DOHH2 (cell line): ENCODE results near the gene KCNK15.

ENCODE experiments used
- H3F3A ChIP-seq: fragments of 200-600 bp; sonication (generic), shearing (Covaris generic); 2 replicates; pipeline ENCODE4 v1.6.0; 2016; ENCODE audit warnings: antibody characterized with exemption, mild to moderate bottlenecking; ENCODE audit not compliant: control insufficient read depth, insufficient read depth
- H3K27ac ChIP-seq: fragments of 200-600 bp; sonication (generic); 2 replicates; pipeline ENCODE4 v1.5.1; 2014; ENCODE audit warnings: low read depth, mild to moderate bottlenecking, low read length, moderate library complexity
- H3K27me3 ChIP-seq: fragments of 200-600 bp; sonication (generic); 2 replicates; pipeline ENCODE4 v1.6.1; 2014; ENCODE audit warnings: mild to moderate bottlenecking, low read length, mixed read lengths; ENCODE audit not compliant: control insufficient read depth
- H3K36me3 ChIP-seq: fragments of 200-600 bp; sonication (generic); 2 replicates; pipeline ENCODE4 v1.6.1; 2014; ENCODE audit warnings: mild to moderate bottlenecking, low read length, moderate library complexity, mixed read lengths; ENCODE audit not compliant: control insufficient read depth
- H3K4me1 ChIP-seq: fragments of 200-600 bp; sonication (generic); 2 replicates; pipeline ENCODE4 v1.6.1; 2014; ENCODE audit warnings: mild to moderate bottlenecking, low read length, mixed read lengths; ENCODE audit not compliant: control insufficient read depth
- H3K4me2 ChIP-seq: fragments of 200-600 bp; sonication (generic); 2 replicates; pipeline ENCODE4 v1.6.0; 2014; ENCODE audit warnings: mild to moderate bottlenecking, low read length, moderate library complexity
- H3K4me3 ChIP-seq: fragments of 200-600 bp; sonication (generic); 2 replicates; pipeline ENCODE4 v1.5.1; 2014; ENCODE audit warnings: mild to moderate bottlenecking, low read length, mixed read lengths
- H3K79me2 ChIP-seq: fragments of 200-600 bp; sonication (generic); 2 replicates; pipeline ENCODE4 v1.6.1; 2014; ENCODE audit warnings: mild to moderate bottlenecking, low read length, mixed read lengths; ENCODE audit not compliant: control insufficient read depth
- H3K9me2 ChIP-seq: fragments of 200-600 bp; sonication (generic); replicated peaks from 2 replicates; pipeline ENCODE4 v1.6.1; 2014; ENCODE audit warnings: mild to moderate bottlenecking, low read length, mixed read lengths; ENCODE audit not compliant: control insufficient read depth
- H3K9me3 ChIP-seq: fragments of 200-600 bp; sonication (generic); 2 replicates; pipeline ENCODE4 v1.6.1; 2014; ENCODE audit warnings: antibody characterized with exemption, low read length, mixed read lengths; ENCODE audit not compliant: control insufficient read depth, insufficient read depth
- H4K20me1 ChIP-seq: fragments of 200-600 bp; sonication (generic); 2 replicates; pipeline ENCODE4 v1.6.0; 2014; ENCODE audit warnings: low read depth, mild to moderate bottlenecking, antibody characterized with exemption, low read length, moderate library complexity; ENCODE audit not compliant: control insufficient read depth, insufficient read depth
- EZH2phosphoT487 ChIP-seq: fragments of 200-600 bp; sonication (generic); IDR thresholded peaks from 2 replicates; pipeline ENCODE4 v1.6.1; 2017; ENCODE audit warnings: borderline replicate concordance, mild to moderate bottlenecking, antibody characterized with exemption, low read length, moderate library complexity, mixed read lengths
- TF ChIP-seq, protein P1 (sequence below): fragments of 200-600 bp; sonication (generic); IDR thresholded peaks from one replicate; pipeline ENCODE4 v1.5.1; 2014; ENCODE audit warnings: antibody characterized with exemption, mild to moderate bottlenecking, low read depth, low read length; ENCODE audit not compliant: poor library complexity, severe bottlenecking

The KCNK15 gene

DNA sequence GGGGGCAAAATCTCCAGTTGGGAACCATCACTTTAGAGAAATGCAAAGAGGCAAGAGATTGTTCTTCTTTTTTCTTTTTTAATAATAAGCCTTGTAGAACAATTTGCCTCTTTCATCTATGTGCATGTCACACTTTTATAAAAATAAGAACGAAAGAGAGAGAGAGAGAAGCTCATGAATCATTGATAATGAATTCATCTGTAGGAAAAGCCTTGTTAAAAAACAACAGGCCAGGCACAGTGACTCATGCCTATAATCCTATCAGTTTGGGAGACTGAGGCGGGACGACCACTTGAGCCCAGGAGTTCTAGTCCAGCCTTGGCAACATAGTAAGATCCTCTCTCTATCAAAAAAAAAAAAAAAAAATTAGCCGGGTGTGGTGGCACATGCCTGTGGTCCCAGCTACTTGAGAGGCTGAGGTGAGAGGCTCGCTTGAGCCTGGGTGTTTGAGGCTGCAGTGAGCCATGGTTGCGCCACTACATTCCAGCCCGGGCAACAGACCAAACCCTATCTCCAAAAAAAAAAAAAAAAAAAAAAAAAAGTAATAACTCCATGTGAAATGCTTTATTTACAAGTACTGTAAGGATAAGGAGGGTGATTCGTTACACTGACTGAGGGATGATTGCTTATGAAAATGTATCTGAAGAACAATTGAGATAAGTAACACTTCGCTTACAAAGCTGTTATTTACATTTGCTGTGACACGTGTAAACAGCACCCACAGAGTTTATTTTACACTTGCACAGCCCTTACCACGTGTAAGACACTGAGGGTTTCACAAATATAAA, 24.5 kb upstream of the KCNK15 start:
- Histone ChIP-seq H3F3A (no peaks in the 10 kb centered on the region), H3K79me2 (no peaks in the 10 kb centered on the region), H3K4me2 (no peak overlapping the region), H3K36me3 (no peaks in the 10 kb centered on the region), H4K20me1 (no peaks in the 10 kb centered on the region), H3K9me3 (no peaks in the 10 kb centered on the region), H3K27me3 (no peaks in the 10 kb centered on the region), H3K4me1 (no peaks in the 10 kb centered on the region), H3K27ac (no peak overlapping the region), H3K9me2 (no peaks in the 10 kb centered on the region), H3K4me3 (no peak overlapping the region)
- TF ChIP-seq, protein P1, sequence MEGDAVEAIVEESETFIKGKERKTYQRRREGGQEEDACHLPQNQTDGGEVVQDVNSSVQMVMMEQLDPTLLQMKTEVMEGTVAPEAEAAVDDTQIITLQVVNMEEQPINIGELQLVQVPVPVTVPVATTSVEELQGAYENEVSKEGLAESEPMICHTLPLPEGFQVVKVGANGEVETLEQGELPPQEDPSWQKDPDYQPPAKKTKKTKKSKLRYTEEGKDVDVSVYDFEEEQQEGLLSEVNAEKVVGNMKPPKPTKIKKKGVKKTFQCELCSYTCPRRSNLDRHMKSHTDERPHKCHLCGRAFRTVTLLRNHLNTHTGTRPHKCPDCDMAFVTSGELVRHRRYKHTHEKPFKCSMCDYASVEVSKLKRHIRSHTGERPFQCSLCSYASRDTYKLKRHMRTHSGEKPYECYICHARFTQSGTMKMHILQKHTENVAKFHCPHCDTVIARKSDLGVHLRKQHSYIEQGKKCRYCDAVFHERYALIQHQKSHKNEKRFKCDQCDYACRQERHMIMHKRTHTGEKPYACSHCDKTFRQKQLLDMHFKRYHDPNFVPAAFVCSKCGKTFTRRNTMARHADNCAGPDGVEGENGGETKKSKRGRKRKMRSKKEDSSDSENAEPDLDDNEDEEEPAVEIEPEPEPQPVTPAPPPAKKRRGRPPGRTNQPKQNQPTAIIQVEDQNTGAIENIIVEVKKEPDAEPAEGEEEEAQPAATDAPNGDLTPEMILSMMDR = no peak
- TF ChIP-seq EZH2phosphoT487 = no peak

DNA sequence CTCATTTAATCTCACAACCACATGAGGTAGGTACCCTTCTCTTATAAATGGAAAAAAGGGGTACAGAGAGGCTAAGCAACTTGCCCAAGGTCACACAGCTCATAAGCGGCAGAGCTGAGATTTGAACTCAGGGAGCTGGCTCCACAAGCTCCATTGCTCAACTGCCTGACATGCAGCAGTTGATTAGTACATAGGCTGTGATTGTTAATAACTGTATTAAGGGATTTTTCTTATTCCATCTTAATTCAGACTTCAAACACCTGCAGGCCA, 23.9 kb upstream of the KCNK15 start:
- H3K4me3 ChIP-seq = no peak overlapping the region
- H3K27ac ChIP-seq = no peak overlapping the region
- H3K4me1 ChIP-seq = no peaks in the 10 kb centered on the region
- no peaks in the 10 kb centered on the region for H3K36me3 ChIP-seq
- H3K9me3 ChIP-seq = no peaks in the 10 kb centered on the region
- H3K79me2 ChIP-seq = no peaks in the 10 kb centered on the region
- no peaks in the 10 kb centered on the region for H3K27me3 ChIP-seq
- no peaks in the 10 kb centered on the region for H3K9me2 ChIP-seq
- H3K4me2 ChIP-seq = no peak overlapping the region
- no peaks in the 10 kb centered on the region for H4K20me1 ChIP-seq
- no peaks in the 10 kb centered on the region for H3F3A ChIP-seq
- TF ChIP-seq EZH2phosphoT487 = no peak
- TF ChIP-seq, protein P1 = no peak

DNA sequence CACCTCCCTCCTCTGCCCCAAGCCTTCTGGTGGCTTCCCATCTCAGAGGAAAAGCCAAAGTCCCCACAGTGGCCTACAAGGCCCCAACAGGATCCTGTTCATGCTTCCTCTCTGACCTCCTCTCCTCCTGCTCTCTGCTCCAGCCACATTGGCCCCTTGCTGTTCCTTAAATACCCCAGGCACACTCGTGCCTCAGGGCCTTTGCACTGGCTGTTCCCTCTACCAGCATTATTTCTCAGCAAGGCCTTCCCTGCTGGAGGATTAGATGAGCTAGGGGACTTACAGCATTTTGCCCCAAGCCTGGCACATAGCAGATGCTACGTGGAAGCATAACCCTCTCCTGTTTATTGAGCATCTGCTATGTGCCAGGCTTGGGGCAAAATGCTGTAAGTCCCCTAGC, 22.7 kb upstream of the KCNK15 start:
- no peaks in the 10 kb centered on the region for H3K9me2 ChIP-seq
- no peak for TF ChIP-seq EZH2phosphoT487
- TF ChIP-seq, protein P1 = no peak
- no peaks in the 10 kb centered on the region for H3K27me3 ChIP-seq
- H3K4me3 ChIP-seq = no peak overlapping the region
- no peak overlapping the region for H3K4me2 ChIP-seq
- H3K79me2 ChIP-seq = no peaks in the 10 kb centered on the region
- H3K27ac ChIP-seq = no peak overlapping the region
- H3K9me3 ChIP-seq = no peaks in the 10 kb centered on the region
- no peaks in the 10 kb centered on the region for H3K36me3 ChIP-seq
- H4K20me1 ChIP-seq = no peaks in the 10 kb centered on the region
- no peaks in the 10 kb centered on the region for H3F3A ChIP-seq
- H3K4me1 ChIP-seq = no peaks in the 10 kb centered on the region
